Fibroblast of lung (primary cell): ENCODE results near the gene CDK10. TPM values are rescaled to one million over a fixed set of nuclear protein-coding genes. Genes with fewer than 3 reads are reported as not detected.
"Not testable (repeated sequence)": the region's sequence is repeated elsewhere in the genome, so short reads cannot be mapped to it uniquely, and the experiment has no call there.

Source experiments
- DNase-seq, 2 donors: peaks; one replicate each; pipeline versions ENCODE4 v3.0.0 to v3.0.0-alpha.2; 2010; ENCODE audit warnings: low read depth in 2 of 2
- H2AFZ ChIP-seq: 2 replicates; pipeline ENCODE4 v1.5.1; 2012; ENCODE audit warnings: low read length, control low read depth, inconsistent platforms
- H3K27ac ChIP-seq: 2 replicates; pipeline ENCODE4 v1.5.1; 2011; ENCODE audit warnings: low read length, control low read depth; ENCODE audit not compliant: insufficient read depth
- H3K27me3 ChIP-seq: 2 replicates; pipeline ENCODE4 v1.5.1; 2011; ENCODE audit warnings: mild to moderate bottlenecking, low read length; ENCODE audit not compliant: control insufficient read depth, insufficient read depth
- H3K36me3 ChIP-seq: 2 replicates; pipeline ENCODE4 v1.5.1; 2011; ENCODE audit warnings: low read length; ENCODE audit not compliant: control insufficient read depth, insufficient read depth
- H3K4me1 ChIP-seq: 2 replicates; pipeline ENCODE4 v1.5.1; 2011; ENCODE audit warnings: low read length; ENCODE audit not compliant: control insufficient read depth, insufficient read depth; ENCODE audit errors: extremely low read depth
- H3K4me2 ChIP-seq: 2 replicates; pipeline ENCODE4 v1.5.1; 2011; ENCODE audit warnings: low read length, control low read depth; ENCODE audit not compliant: insufficient read depth; ENCODE audit errors: extremely low read depth
- H3K4me3 ChIP-seq, 4 experiments: fragments of 200-600 bp in 1 of 4; sonication (generic) in 1 of 4; replicated peaks in 1 of 4; 2 replicates each; pipeline ENCODE4 v1.5.1; 2011 to 2016; ENCODE audit warnings: low read length in 4 of 4, low read depth in 3 of 4, mild to moderate bottlenecking in 3 of 4, control low read depth in 2 of 4, inconsistent platforms in 1 of 4, mixed read lengths in 1 of 4; ENCODE audit not compliant: insufficient read depth in 1 of 4; ENCODE audit errors: control extremely low read depth in 1 of 4
- H3K79me2 ChIP-seq: 2 replicates; pipeline ENCODE4 v1.5.1; 2012; ENCODE audit warnings: mild to moderate bottlenecking, low read length, inconsistent platforms; ENCODE audit not compliant: control insufficient read depth, insufficient read depth
- H3K9ac ChIP-seq: 2 replicates; pipeline ENCODE4 v1.5.1; 2011; ENCODE audit warnings: mild to moderate bottlenecking, low read length, control low read depth; ENCODE audit not compliant: insufficient read depth
- H3K9me3 ChIP-seq: 2 replicates; pipeline ENCODE4 v1.5.1; 2012; ENCODE audit warnings: low read depth, low read length; ENCODE audit not compliant: control insufficient read depth, insufficient read depth
- H4K20me1 ChIP-seq: 2 replicates; pipeline ENCODE4 v1.5.1; 2011; ENCODE audit warnings: low read length; ENCODE audit not compliant: control insufficient read depth, insufficient read depth; ENCODE audit errors: extremely low read depth
- CTCF ChIP-seq, 2 donors: IDR thresholded peaks in 1 of 2; conservative IDR thresholded peaks in 1 of 2; 1 replicate in 1 of 2; 2 replicates in 1 of 2; pipeline ENCODE4 v1.5.1; 2011 to 2012; ENCODE audit warnings: low read length in 2 of 2, control low read depth in 1 of 2, inconsistent platforms in 1 of 2, low read depth in 1 of 2, mild to moderate bottlenecking in 1 of 2
- EZH2 ChIP-seq: IDR thresholded peaks from 2 replicates; pipeline ENCODE4 v1.5.1; 2012; ENCODE audit warnings: low read length, control low read depth, mild to moderate bottlenecking; ENCODE audit errors: missing control alignments
- polyA plus RNA-seq, 2 donors: library from polyadenylated mRNA; depleted of rRNA in 1 of 2; stranded (reverse) in 1 of 2; unstranded in 1 of 2; fragments of >200 nt; gene quantifications; 2 replicates each; pipeline ENCODE4 v1.2.1, GENCODE V29; 2011 to 2012; ENCODE audit warnings: missing spikeins in 1 of 2
- total RNA-seq: library from RNA; depleted of rRNA; stranded (reverse); fragments of >200 nt; gene quantifications from 2 replicates; pipeline ENCODE4 v1.2.1, GENCODE V29; 2014

The CDK10 gene
- total and polyA plus RNA-seq, 2 donors (not counting 1 experiment from before 2014, with no cell fraction given): 22.9 to 41.9 TPM

- Histone ChIP-seq H3K4me3 (peak overlapping the region; percentile 65 to 94 (median 81)), H3K4me1 (peaks cover 6% of the 10 kb centered on the region), H3K9ac (peak overlapping the region; percentile 68), H3K27ac (peak overlapping the region; percentile 67), H3K79me2 (peaks cover 17% of the 10 kb centered on the region), H3K36me3 (peaks cover 17% of the 10 kb centered on the region), H3K27me3 (no peaks in the 10 kb centered on the region), H3K4me2 (peak overlapping the region; percentile 86), H2AFZ (no peak overlapping the region), H4K20me1 (no peaks in the 10 kb centered on the region), H3K9me3 (no peaks in the 10 kb centered on the region)
- TF ChIP-seq CTCF (conservative IDR thresholded peaks at IDR 0.05 in 1 of 2, IDR thresholded peaks at IDR 0.05 in 1 of 2; ENCODE audit: low read depth in 1 of 2, low read length in 2 of 2) (no peak), EZH2 (no peak)
- DNase-seq: peak; percentile 34 to 67
Observed at GRCh38 chr16:89687092-89687940, 827 bp downstream of the CDK10 start.

- Histone ChIP-seq H3K36me3 (peaks cover 23% of the 10 kb centered on the region), H3K9me3 (no peaks in the 10 kb centered on the region), H3K27ac (no peak overlapping the region), H3K27me3 (no peaks in the 10 kb centered on the region), H3K4me2 (no peak overlapping the region), H2AFZ (no peak overlapping the region), H3K4me3 (no peak overlapping the region), H3K79me2 (peaks cover 17% of the 10 kb centered on the region), H4K20me1 (no peaks in the 10 kb centered on the region), H3K9ac (no peak overlapping the region), H3K4me1 (peaks cover 6% of the 10 kb centered on the region)
- DNase-seq: no peak
- no peak for TF ChIP-seq CTCF (conservative IDR thresholded peaks at IDR 0.05 in 1 of 2, IDR thresholded peaks at IDR 0.05 in 1 of 2; ENCODE audit: low read depth in 1 of 2, low read length in 2 of 2)
- no peak for TF ChIP-seq EZH2
Observed at GRCh38 chr16:89688395-89688794, 1.9 kb downstream of the CDK10 start.

- Histone ChIP-seq H3K79me2 (peaks cover 17% of the 10 kb centered on the region), H4K20me1 (no peaks in the 10 kb centered on the region), H3K4me1 (peaks cover 6% of the 10 kb centered on the region), H3K27ac (no peak overlapping the region), H2AFZ (no peak overlapping the region), H3K9me3 (no peaks in the 10 kb centered on the region), H3K4me2 (no peak overlapping the region), H3K4me3 (no peak overlapping the region), H3K9ac (no peak overlapping the region), H3K36me3 (peaks cover 29% of the 10 kb centered on the region), H3K27me3 (no peaks in the 10 kb centered on the region)
- DNase-seq: no peak
- TF ChIP-seq CTCF (conservative IDR thresholded peaks at IDR 0.05 in 1 of 2, IDR thresholded peaks at IDR 0.05 in 1 of 2; ENCODE audit: low read depth in 1 of 2, low read length in 2 of 2): no peak
- no peak for TF ChIP-seq EZH2
Observed at GRCh38 chr16:89689142-89689541, 2.7 kb downstream of the CDK10 start.

GRCh38 chr16:89689621-89690020, 3.1 kb downstream of the CDK10 start:
- Histone ChIP-seq H3K36me3 (peaks cover 32% of the 10 kb centered on the region), H3K79me2 (peaks cover 17% of the 10 kb centered on the region)
- not testable (repeated sequence) for H3K9ac ChIP-seq, H3K9me3 ChIP-seq, H3K4me3 ChIP-seq, H3K27me3 ChIP-seq, H4K20me1 ChIP-seq, H3K4me2 ChIP-seq, H3K27ac ChIP-seq, H3K4me1 ChIP-seq, DNase-seq, H2AFZ ChIP-seq
